Loucy (cell line): ENCODE measurements around the gene HRH2.

Source experiments
- CTCF ChIP-seq: fragments of 200-600 bp; sonication (generic); conservative IDR thresholded peaks from 2 replicates; pipeline ENCODE4 v1.5.1; 2014; ENCODE audit warnings: mild to moderate bottlenecking, antibody characterized with exemption, low read length
- EZH2phosphoT487 ChIP-seq: fragments of 200-600 bp; IDR thresholded peaks from 2 replicates; pipeline ENCODE4 v1.6.1; 2018; ENCODE audit warnings: antibody characterized with exemption, mild to moderate bottlenecking, moderate library complexity, borderline replicate concordance

- TF ChIP-seq CTCF (no peak), EZH2phosphoT487 (no peak)
Observed at GRCh38 chr5:175646251-175646650, 11.6 kb upstream of the HRH2 start.
